Breast epithelium (tissue), 4 donors: ENCODE results near the gene VWC2. TPM values are rescaled to one million over a fixed set of nuclear protein-coding genes. Genes with fewer than 3 reads are reported as not detected.

Experiments used
- DNase-seq, 2 donors: peaks; one replicate each; pipeline ENCODE4 v3.0.0-alpha.2; 2019; ENCODE audit warnings: low spot score in 2 of 2
- H3K27ac ChIP-seq, 2 donors: fragments of 200-600 bp; sonication (generic) in 1 of 2; one replicate each; pipeline ENCODE4 v1.5.1; 2016 to 2019; ENCODE audit warnings: mild to moderate bottlenecking in 1 of 2
- H3K27me3 ChIP-seq, 2 donors: fragments of 200-600 bp; sonication (generic) in 1 of 2; one replicate each; pipeline versions ENCODE4 v1.5.1 to v1.6.0; 2017 to 2019; ENCODE audit warnings: control low read depth in 1 of 2, mild to moderate bottlenecking in 1 of 2
- H3K36me3 ChIP-seq: fragments of 200-600 bp; one replicate; pipeline ENCODE4 v1.5.1; 2019
- H3K4me1 ChIP-seq, 2 donors: fragments of 200-600 bp; sonication (generic); one replicate each; pipeline ENCODE4 v1.5.1; 2016 to 2019; ENCODE audit warnings: control low read depth in 1 of 2
- H3K4me3 ChIP-seq, 3 donors: fragments of 200-600 bp; sonication (generic); 1 replicate in 2 of 3; 2 replicates in 1 of 3; pipeline ENCODE4 v1.5.1; 2016 to 2019; ENCODE audit warnings: mild to moderate bottlenecking in 3 of 3, moderate library complexity in 2 of 3
- H3K9me3 ChIP-seq, 2 donors: fragments of 200-600 bp; sonication (generic) in 1 of 2; one replicate each; pipeline ENCODE4 v1.5.1; 2016 to 2019; ENCODE audit warnings: control low read depth in 1 of 2
- CTCF ChIP-seq, 3 donors: fragments of 450-650 bp; IDR thresholded peaks; one replicate each; pipeline ENCODE4 v1.5.1; 2016 to 2017; ENCODE audit warnings: antibody characterized with exemption in 3 of 3, mild to moderate bottlenecking in 3 of 3, moderate library complexity in 3 of 3
- POLR2A ChIP-seq: fragments of 450-650 bp; IDR thresholded peaks from one replicate; pipeline ENCODE4 v1.6.1; 2016; ENCODE audit warnings: antibody characterized with exemption, mild to moderate bottlenecking, moderate library complexity
- POLR2AphosphoS5 ChIP-seq, 3 donors: sonication (generic); formaldehyde crosslinking; IDR thresholded peaks; one replicate each; pipeline ENCODE4 v1.6.1; 2017; ENCODE audit warnings: antibody characterized with exemption in 3 of 3
- intact Hi-C: fragments of 100-400 bp; cut with DNase I; formaldehyde crosslinking; loops from one replicate; pipeline ENCODE4 v1.15.1; 2023; ENCODE audit warnings: low total_unique reads
- total RNA-seq, 3 donors: library from RNA; depleted of rRNA; stranded (reverse); fragments of >200 nt; gene quantifications; one replicate each; pipeline ENCODE4 v1.1.0, GENCODE V29; 2016

Gene VWC2
- total RNA-seq, 3 donors from 2014 or later: under 0.01 to 0.16 TPM; not detected in 1

GRCh38 chr7:49878627-49879026, 105.2 kb downstream of the VWC2 start:
- Histone ChIP-seq H3K4me1 (no peaks in the 10 kb centered on the region), H3K27ac (no peak overlapping the region), H3K4me3 (no peak overlapping the region), H3K9me3 (no peaks in the 10 kb centered on the region), H3K36me3 (no peaks in the 10 kb centered on the region), H3K27me3 (no peaks in the 10 kb centered on the region)
- intact Hi-C loops: no loop called here
- DNase-seq: no peak
- TF ChIP-seq CTCF (IDR thresholded peaks at IDR 0.05) (no peak), POLR2AphosphoS5 (IDR thresholded peaks at IDR 0.05) (no peak), POLR2A (no peak)

- no peak for DNase-seq
- TF ChIP-seq POLR2AphosphoS5 (IDR thresholded peaks at IDR 0.05): no peak
- TF ChIP-seq CTCF (IDR thresholded peaks at IDR 0.05): no peak
- no peak for TF ChIP-seq POLR2A
- H3K36me3 ChIP-seq: no peaks in the 10 kb centered on the region
- H3K27ac ChIP-seq: no peak overlapping the region
- H3K4me3 ChIP-seq: no peak overlapping the region
- H3K27me3 ChIP-seq: no peaks in the 10 kb centered on the region
- intact Hi-C loops: no loop called here
- H3K9me3 ChIP-seq: no peaks in the 10 kb centered on the region
- H3K4me1 ChIP-seq: no peaks in the 10 kb centered on the region
These were observed 110.5 kb downstream of the VWC2 start for GRCh38 chr7:49883933-49884332.

- Histone ChIP-seq H3K9me3 (no peaks in the 10 kb centered on the region), H3K4me1 (no peaks in the 10 kb centered on the region), H3K36me3 (no peaks in the 10 kb centered on the region), H3K4me3 (no peak overlapping the region), H3K27me3 (no peaks in the 10 kb centered on the region), H3K27ac (no peak overlapping the region)
- intact Hi-C loops: no loop called here
- TF ChIP-seq CTCF (IDR thresholded peaks at IDR 0.05) (no peak), POLR2AphosphoS5 (IDR thresholded peaks at IDR 0.05) (no peak), POLR2A (no peak)
- no peak for DNase-seq
These were observed 112.3 kb downstream of the VWC2 start for GRCh38 chr7:49885593-49886285.

GRCh38 chr7:49892481-49892880, 119.0 kb downstream of the VWC2 start:
- DNase-seq: no peak
- no peaks in the 10 kb centered on the region for H3K27me3 ChIP-seq
- H3K4me3 ChIP-seq: no peak overlapping the region
- no peaks in the 10 kb centered on the region for H3K36me3 ChIP-seq
- H3K9me3 ChIP-seq: no peaks in the 10 kb centered on the region
- H3K4me1 ChIP-seq: no peaks in the 10 kb centered on the region
- no peak overlapping the region for H3K27ac ChIP-seq
- intact Hi-C loops: no loop called here
- TF ChIP-seq POLR2AphosphoS5 (IDR thresholded peaks at IDR 0.05) (no peak), CTCF (IDR thresholded peaks at IDR 0.05) (no peak), POLR2A (no peak)

GRCh38 chr7:49893131-49893530, 119.7 kb downstream of the VWC2 start:
- intact Hi-C loops: no loop called here
- no peaks in the 10 kb centered on the region for H3K27me3 ChIP-seq
- H3K9me3 ChIP-seq: no peaks in the 10 kb centered on the region
- no peaks in the 10 kb centered on the region for H3K4me1 ChIP-seq
- no peak overlapping the region for H3K27ac ChIP-seq
- DNase-seq: no peak
- TF ChIP-seq POLR2AphosphoS5 (IDR thresholded peaks at IDR 0.05) (no peak), POLR2A (no peak), CTCF (IDR thresholded peaks at IDR 0.05) (no peak)
- H3K36me3 ChIP-seq: no peaks in the 10 kb centered on the region
- no peak overlapping the region for H3K4me3 ChIP-seq
